IMR-90 (cell line): ENCODE results near the gene SAMD10. TPM values are rescaled to one million over a fixed set of nuclear protein-coding genes. Genes with fewer than 3 reads are reported as not detected.

Source experiments
- ATAC-seq: fragments of 200-7000 bp; cut with Tn5 transposase; 2 replicates; pipeline ENCODE4 v1.9.1; 2020; ENCODE audit warnings: low read depth, mild to moderate bottlenecking, moderate library complexity
- BruUV-seq: library from RNA; stranded (reverse); fragments of 400-500 nt; replicated peaks from 2 replicates; lab custom pipeline; 2021; lab: Mats Ljungman, UMichigan
- CTCF ChIA-PET: fragments of 300-600 bp; formaldehyde crosslinking; extraction: SDS; loops from one replicate; lab custom pipeline; 2021; ENCODE audit warnings: antibody characterized with exemption; lab: Yijun Ruan, JAX
- POLR2A ChIA-PET: fragments of 300-600 bp; sonication (Branson Sonifier 250); formaldehyde crosslinking; loops from one replicate; lab custom pipeline; 2022; ENCODE audit warnings: antibody characterized with exemption; ENCODE audit not compliant: unreplicated experiment; lab: Charles Lee
- DNase-seq: peaks from one replicate; pipeline ENCODE4 v3.0.0; 2013
- H2AFZ ChIP-seq: replicated peaks from 2 replicates; pipeline ENCODE3; 2013; ENCODE audit warnings: low read length, mild to moderate bottlenecking; ENCODE audit not compliant: poor library complexity
- H2AK5ac ChIP-seq: 2 replicates; pipeline ENCODE4 v1.6.1; 2013; ENCODE audit warnings: low read depth, low read length, inconsistent platforms
- H2AK9ac ChIP-seq: replicated peaks from 2 replicates; pipeline ENCODE3; 2013; ENCODE audit warnings: mild to moderate bottlenecking, low read depth, low read length, moderate library complexity; ENCODE audit not compliant: poor library complexity
- H2BK120ac ChIP-seq: 2 replicates; pipeline ENCODE4 v1.6.1; 2013; ENCODE audit warnings: low read depth, low read length, inconsistent platforms
- H2BK15ac ChIP-seq: 3 replicates; pipeline ENCODE4 v1.6.1; 2013; ENCODE audit warnings: low read depth, low read length, inconsistent platforms
- H2BK20ac ChIP-seq: 2 replicates; pipeline ENCODE4 v1.6.1; 2013; ENCODE audit warnings: low read depth, mild to moderate bottlenecking, inconsistent platforms, low read length, moderate library complexity
- H2BK5ac ChIP-seq: 2 replicates; pipeline ENCODE4 v1.6.1; 2013; ENCODE audit warnings: mild to moderate bottlenecking, low read depth, low read length, inconsistent platforms; ENCODE audit not compliant: poor library complexity, severe bottlenecking
- H3K14ac ChIP-seq: replicated peaks from 2 replicates; pipeline ENCODE4 v1.6.1; 2013; ENCODE audit warnings: low read depth, low read length, inconsistent platforms
- H3K18ac ChIP-seq: 2 replicates; pipeline ENCODE4 v1.6.1; 2013; ENCODE audit warnings: low read depth, low read length, control low read depth
- H3K23ac ChIP-seq: 2 replicates; pipeline ENCODE4 v1.6.1; 2013; ENCODE audit warnings: low read depth, low read length, inconsistent platforms
- H3K27ac ChIP-seq: 2 replicates; pipeline ENCODE4 v1.5.1; 2013; ENCODE audit warnings: mild to moderate bottlenecking, control low read depth, low read length; ENCODE audit not compliant: insufficient read depth
- H3K27me3 ChIP-seq: 2 replicates; pipeline ENCODE4 v1.6.1; 2013; ENCODE audit warnings: low read length; ENCODE audit not compliant: control insufficient read depth, insufficient read depth
- H3K36me3 ChIP-seq: 2 replicates; pipeline ENCODE4 v1.6.1; 2013; ENCODE audit warnings: low read length, mixed read lengths; ENCODE audit not compliant: control insufficient read depth, insufficient read depth
- H3K4ac ChIP-seq: 2 replicates; pipeline ENCODE4 v1.6.1; 2013; ENCODE audit warnings: low read depth, low read length, inconsistent platforms
- H3K4me1 ChIP-seq: 2 replicates; pipeline ENCODE4 v1.6.1; 2013; ENCODE audit warnings: low read length, mixed read lengths; ENCODE audit not compliant: control insufficient read depth, insufficient read depth
- H3K4me2 ChIP-seq: 2 replicates; pipeline ENCODE4 v1.6.1; 2013; ENCODE audit warnings: low read depth, mild to moderate bottlenecking, control low read depth, low read length, moderate library complexity
- H3K4me3 ChIP-seq: 2 replicates; pipeline ENCODE4 v1.5.1; 2013; ENCODE audit warnings: low read depth, mild to moderate bottlenecking, control low read depth, low read length, moderate library complexity; ENCODE audit not compliant: insufficient read depth
- H3K56ac ChIP-seq: 2 replicates; pipeline ENCODE4 v1.6.1; 2013; ENCODE audit warnings: low read length, inconsistent platforms; ENCODE audit not compliant: insufficient read depth; ENCODE audit errors: extremely low read depth
- H3K79me1 ChIP-seq, 2 experiments: 2 replicates each; pipeline ENCODE4 v1.6.1; 2013; ENCODE audit warnings: low read length in 2 of 2, inconsistent platforms in 1 of 2, low read depth in 1 of 2
- H3K9ac ChIP-seq: 2 replicates; pipeline ENCODE4 v1.6.1; 2013; ENCODE audit warnings: low read depth, low read length, control low read depth
- H3K9me1 ChIP-seq: 2 replicates; pipeline ENCODE4 v1.6.1; 2013; ENCODE audit warnings: low read length, inconsistent platforms; ENCODE audit not compliant: insufficient read depth
- H3K9me3 ChIP-seq: 2 replicates; pipeline ENCODE4 v1.6.1; 2013; ENCODE audit warnings: low read length; ENCODE audit not compliant: control insufficient read depth, insufficient read depth
- H4K20me1 ChIP-seq: 2 replicates; pipeline ENCODE4 v1.6.1; 2013; ENCODE audit warnings: low read length, inconsistent platforms; ENCODE audit not compliant: insufficient read depth
- H4K5ac ChIP-seq: 2 replicates; pipeline ENCODE4 v1.6.1; 2013; ENCODE audit warnings: mild to moderate bottlenecking, low read depth, low read length, control low read depth
- H4K8ac ChIP-seq, 2 experiments: 2 replicates each; pipeline ENCODE4 v1.6.1; 2013; ENCODE audit warnings: low read depth in 2 of 2, low read length in 2 of 2, control low read depth in 1 of 2, inconsistent platforms in 1 of 2
- H4K91ac ChIP-seq: 2 replicates; pipeline ENCODE4 v1.6.1; 2013; ENCODE audit warnings: low read depth, low read length, inconsistent platforms; ENCODE audit not compliant: insufficient read depth
- BHLHE40 ChIP-seq: fragments of 150-350 bp; IDR thresholded peaks from 2 replicates; pipeline ENCODE4 v1.6.1; 2016; ENCODE audit warnings: mild to moderate bottlenecking, low read depth, low read length
- CEBPB ChIP-seq: IDR thresholded peaks from 2 replicates; pipeline ENCODE4 v1.6.1; 2012; ENCODE audit warnings: low read depth, low read length, improper control_type of control experiment
- CHD1 ChIP-seq: IDR thresholded peaks from 2 replicates; pipeline ENCODE4 v1.6.1; 2012; ENCODE audit warnings: low read depth, low read length, improper control_type of control experiment
- FOS ChIP-seq: fragments of 150-350 bp; IDR thresholded peaks from 2 replicates; pipeline ENCODE4 v1.6.1; 2016; ENCODE audit warnings: low read depth, low read length
- MAZ ChIP-seq: IDR thresholded peaks from 2 replicates; pipeline ENCODE4 v1.6.1; 2012; ENCODE audit warnings: low read depth, mild to moderate bottlenecking, low read length, improper control_type of control experiment, moderate library complexity, borderline replicate concordance
- MXI1 ChIP-seq: IDR thresholded peaks from 2 replicates; pipeline ENCODE4 v1.6.1; 2012; ENCODE audit warnings: low read depth, mild to moderate bottlenecking, low read length, moderate library complexity, borderline replicate concordance
- NFE2L2 ChIP-seq: fragments of 150-350 bp; IDR thresholded peaks from 2 replicates; pipeline ENCODE4 v1.6.1; 2016; ENCODE audit warnings: low read depth, mild to moderate bottlenecking, low read length
- POLR2A ChIP-seq: IDR thresholded peaks from 2 replicates; pipeline ENCODE4 v1.6.1; 2012; ENCODE audit warnings: mild to moderate bottlenecking, low read depth, low read length
- RAD21 ChIP-seq: IDR thresholded peaks from 2 replicates; pipeline ENCODE4 v1.6.1; 2012; ENCODE audit warnings: low read length, improper control_type of control experiment
- RCOR1 ChIP-seq: IDR thresholded peaks from 2 replicates; pipeline ENCODE4 v1.6.1; 2012; ENCODE audit warnings: mild to moderate bottlenecking, low read length, improper control_type of control experiment; ENCODE audit not compliant: insufficient replicate concordance
- SMC3 ChIP-seq: fragments of 150-350 bp; IDR thresholded peaks from 2 replicates; pipeline ENCODE4 v1.6.1; 2016; ENCODE audit warnings: low read depth, mild to moderate bottlenecking, antibody characterized with exemption, low read length, moderate library complexity
- WGBS, 2 experiments: methylation state at CpG; one replicate each; pipeline versions ENCODE4 v1.1.5 to v1.1.7; 2013; ENCODE audit warnings: missing lambda C conversion rate in 2 of 2; ENCODE audit not compliant: insufficient read length in 1 of 2; ENCODE audit errors: extremely low coverage in 2 of 2; 5-methylcytosine and 5-hydroxymethylcytosine counted together
- dilution Hi-C: fragments of 300-500 bp; cut with HindIII; formaldehyde crosslinking; loops from one replicate; pipeline ENCODE4 v1.14.3; 2018; ENCODE audit warnings: low sequenced_read_pairs; ENCODE audit not compliant: unreplicated experiment
- in situ Hi-C: fragments of 300-500 bp; cut with MboI; formaldehyde crosslinking; loops from 3 replicates; pipeline ENCODE4 v1.14.3; 2019; ENCODE audit warnings: low sequenced_read_pairs, inconsistent platforms, mixed read lengths
- intact Hi-C: fragments of 100-400 bp; cut with micrococcal nuclease; formaldehyde crosslinking; loops from 2 replicates; pipeline ENCODE4 v1.10.0; 2022
- polyA plus RNA-seq, 3 experiments: library from polyadenylated mRNA; depleted of rRNA; stranded (reverse); fragments of >200 nt; gene quantifications; 2 replicates each; pipeline ENCODE4 v1.2.3, GENCODE V29; 2012; ENCODE audit warnings: low replicate concordance in 1 of 3
- total RNA-seq: library from RNA; depleted of rRNA; stranded (reverse); fragments of >200 nt; gene quantifications from 2 replicates; pipeline ENCODE4 v1.2.3, GENCODE V29; 2012
- TF ChIP-seq, protein P1 (sequence below): conservative IDR thresholded peaks from 2 replicates; pipeline ENCODE4 v1.5.1; 2012; ENCODE audit warnings: mild to moderate bottlenecking, low read depth, low read length, improper control_type of control experiment
- TF ChIP-seq, protein P2 (sequence below): fragments of 150-350 bp; IDR thresholded peaks from 2 replicates; pipeline ENCODE4 v1.6.1; 2017; ENCODE audit warnings: mild to moderate bottlenecking, antibody characterized with exemption, low read length, low read depth
- TF ChIP-seq, protein P3 (sequence below): fragments of 150-350 bp; IDR thresholded peaks from 2 replicates; pipeline ENCODE4 v1.6.1; 2016; ENCODE audit warnings: low read depth, mild to moderate bottlenecking, low read length, moderate library complexity, borderline replicate concordance

Gene SAMD10
- total and polyA plus RNA-seq, 2 of the 4 experiments (the other 2 are of a cell fraction) = 0.54 to 4.1 TPM

DNA sequence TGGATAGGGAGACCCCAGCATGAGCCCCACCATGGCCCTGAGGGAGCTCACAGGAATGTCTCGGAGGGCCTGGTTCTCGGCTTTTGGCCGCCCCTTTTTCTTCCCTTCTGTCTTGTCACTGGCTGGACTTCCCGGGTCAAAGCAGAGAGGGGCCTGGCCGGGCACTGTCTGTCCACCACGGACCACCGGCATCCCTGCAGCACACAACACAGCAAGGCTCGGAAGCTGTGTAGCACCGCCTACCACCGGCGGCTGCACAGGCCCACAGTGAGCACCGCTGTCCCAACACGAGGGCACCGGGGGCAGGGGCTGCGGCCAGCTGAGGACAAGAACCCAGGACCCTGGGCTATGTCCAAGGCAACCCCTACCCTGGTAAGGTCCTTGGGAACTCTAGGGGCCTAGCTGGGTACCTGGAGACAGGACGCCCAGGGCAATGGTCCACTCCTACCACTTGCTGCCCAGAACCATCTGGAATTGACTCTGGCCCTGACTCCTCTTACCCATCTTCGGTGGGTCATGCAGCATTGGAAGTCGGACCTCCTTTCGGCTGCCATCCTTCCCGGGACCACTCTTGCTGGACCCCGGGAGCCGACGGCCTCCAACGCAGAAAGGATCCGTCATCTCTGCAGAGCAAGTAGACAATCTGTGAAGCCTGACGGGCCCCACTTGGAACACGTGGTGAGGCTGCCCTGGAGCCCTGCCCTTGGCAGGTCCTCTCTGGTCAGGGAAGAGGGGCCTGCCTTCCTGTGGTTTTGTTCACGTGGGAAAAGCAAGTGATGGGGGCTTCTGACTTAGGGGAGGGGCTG, 11.9 kb downstream of the SAMD10 start:
- in situ Hi-C loops (no loop called here), intact Hi-C loops (no loop called here), dilution Hi-C loops (no loop called here)
- no peak overlapping the region for H2BK5ac ChIP-seq
- H3K23ac ChIP-seq = no peak overlapping the region
- no TSS peak for BruUV-seq
- 93% methylated on average over 16 of the region's 28 CpGs; no CpG with 5 or more reads in 1 of the 2 experiments for WGBS, 2 experiments
- DNase-seq = no peak
- no peak overlapping the region for H3K4me3 ChIP-seq
- H4K91ac ChIP-seq = no peak overlapping the region
- no peak overlapping the region for H4K8ac ChIP-seq
- peaks cover 3% of the 10 kb centered on the region; the same call in 1 of the 2 replicates for H3K9me1 ChIP-seq
- no peak overlapping the region; the same call in 1 of the 2 replicates for H2AK5ac ChIP-seq
- no peak overlapping the region for H4K5ac ChIP-seq
- no peak for ATAC-seq
- H3K36me3 ChIP-seq = peaks cover 38% of the 10 kb centered on the region
- no peak overlapping the region for H3K9ac ChIP-seq
- no peaks in the 10 kb centered on the region for H3K9me3 ChIP-seq
- H2AK9ac ChIP-seq = no peak overlapping the region
- no peak overlapping the region for H3K14ac ChIP-seq
- peaks cover 12 to 25% of the 10 kb centered on the region in 2 experiments for H3K79me1 ChIP-seq
- H2AFZ ChIP-seq = no peak overlapping the region
- ChIA-PET CTCF (no interaction called here), POLR2A (no interaction called here)
- H3K4ac ChIP-seq = no peak overlapping the region
- H2BK120ac ChIP-seq = no peak overlapping the region
- peaks cover 7% of the 10 kb centered on the region for H3K4me1 ChIP-seq
- no peak overlapping the region for H2BK20ac ChIP-seq
- no peak overlapping the region for H3K56ac ChIP-seq
- H3K4me2 ChIP-seq = no peak overlapping the region
- no peak overlapping the region for H3K18ac ChIP-seq
- no peaks in the 10 kb centered on the region for H3K27me3 ChIP-seq
- no peak overlapping the region for H2BK15ac ChIP-seq
- H4K20me1 ChIP-seq = no peaks in the 10 kb centered on the region; the same call in 1 of the 2 replicates
- H3K27ac ChIP-seq = no peak overlapping the region
- TF ChIP-seq FOS (no peak), NFE2L2 (no peak), POLR2A (no peak), CEBPB (no peak), RCOR1 (no peak), CHD1 (no peak), SMC3 (no peak), RAD21 (no peak), MAZ (no peak), MXI1 (no peak), BHLHE40 (no peak)
- TF ChIP-seq, protein P1, sequence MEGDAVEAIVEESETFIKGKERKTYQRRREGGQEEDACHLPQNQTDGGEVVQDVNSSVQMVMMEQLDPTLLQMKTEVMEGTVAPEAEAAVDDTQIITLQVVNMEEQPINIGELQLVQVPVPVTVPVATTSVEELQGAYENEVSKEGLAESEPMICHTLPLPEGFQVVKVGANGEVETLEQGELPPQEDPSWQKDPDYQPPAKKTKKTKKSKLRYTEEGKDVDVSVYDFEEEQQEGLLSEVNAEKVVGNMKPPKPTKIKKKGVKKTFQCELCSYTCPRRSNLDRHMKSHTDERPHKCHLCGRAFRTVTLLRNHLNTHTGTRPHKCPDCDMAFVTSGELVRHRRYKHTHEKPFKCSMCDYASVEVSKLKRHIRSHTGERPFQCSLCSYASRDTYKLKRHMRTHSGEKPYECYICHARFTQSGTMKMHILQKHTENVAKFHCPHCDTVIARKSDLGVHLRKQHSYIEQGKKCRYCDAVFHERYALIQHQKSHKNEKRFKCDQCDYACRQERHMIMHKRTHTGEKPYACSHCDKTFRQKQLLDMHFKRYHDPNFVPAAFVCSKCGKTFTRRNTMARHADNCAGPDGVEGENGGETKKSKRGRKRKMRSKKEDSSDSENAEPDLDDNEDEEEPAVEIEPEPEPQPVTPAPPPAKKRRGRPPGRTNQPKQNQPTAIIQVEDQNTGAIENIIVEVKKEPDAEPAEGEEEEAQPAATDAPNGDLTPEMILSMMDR = no peak
- TF ChIP-seq, protein P2, sequence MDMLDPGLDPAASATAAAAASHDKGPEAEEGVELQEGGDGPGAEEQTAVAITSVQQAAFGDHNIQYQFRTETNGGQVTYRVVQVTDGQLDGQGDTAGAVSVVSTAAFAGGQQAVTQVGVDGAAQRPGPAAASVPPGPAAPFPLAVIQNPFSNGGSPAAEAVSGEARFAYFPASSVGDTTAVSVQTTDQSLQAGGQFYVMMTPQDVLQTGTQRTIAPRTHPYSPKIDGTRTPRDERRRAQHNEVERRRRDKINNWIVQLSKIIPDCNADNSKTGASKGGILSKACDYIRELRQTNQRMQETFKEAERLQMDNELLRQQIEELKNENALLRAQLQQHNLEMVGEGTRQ = no peak
- TF ChIP-seq, protein P3, sequence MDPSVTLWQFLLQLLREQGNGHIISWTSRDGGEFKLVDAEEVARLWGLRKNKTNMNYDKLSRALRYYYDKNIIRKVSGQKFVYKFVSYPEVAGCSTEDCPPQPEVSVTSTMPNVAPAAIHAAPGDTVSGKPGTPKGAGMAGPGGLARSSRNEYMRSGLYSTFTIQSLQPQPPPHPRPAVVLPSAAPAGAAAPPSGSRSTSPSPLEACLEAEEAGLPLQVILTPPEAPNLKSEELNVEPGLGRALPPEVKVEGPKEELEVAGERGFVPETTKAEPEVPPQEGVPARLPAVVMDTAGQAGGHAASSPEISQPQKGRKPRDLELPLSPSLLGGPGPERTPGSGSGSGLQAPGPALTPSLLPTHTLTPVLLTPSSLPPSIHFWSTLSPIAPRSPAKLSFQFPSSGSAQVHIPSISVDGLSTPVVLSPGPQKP = no peak
